NOMO-1 treated with dmso at 0.1 percent for 144 hours (cell line): ENCODE results near the gene OR7E24.
"Not testable (repeated sequence)": the region's sequence is repeated elsewhere in the genome, so short reads cannot be mapped to it uniquely, and the experiment has no call there.

Experiments
- DNase-seq: peaks from one replicate; lab custom pipeline; 2025; ENCODE audit not compliant: unreplicated experiment; lab: John Stamatoyannopoulos, UW

OR7E24 gene

DNA sequence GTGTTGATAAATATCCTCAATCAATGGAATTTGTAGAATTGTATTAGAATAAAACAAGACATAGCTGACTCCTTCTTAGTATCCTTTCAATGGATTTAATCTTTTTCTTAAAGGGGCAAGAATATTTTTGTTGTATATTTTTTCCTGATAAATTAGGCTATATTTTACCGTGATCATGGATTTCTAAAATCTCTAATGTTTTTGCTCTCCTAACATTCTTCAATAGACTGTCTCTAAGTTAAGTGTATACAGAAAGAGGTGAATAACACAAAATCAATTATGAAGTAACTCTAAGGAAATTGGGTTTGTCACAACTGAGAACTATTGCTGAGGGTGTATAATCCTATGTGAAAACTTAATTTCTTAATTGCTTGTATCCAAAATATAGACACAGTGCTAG, at the start of gene OR7E24:
TSS of gene OR7E24 (plus strand) at position 301 of the 400 bp plus-strand sequence. CDS start 114 bp downstream, outside the sequence.
- no peak for DNase-seq

- DNase-seq, result no peak
These were observed 45.1 kb upstream of the OR7E24 start for GRCh38 chr19:9205501-9206113.

- no peak for DNase-seq
These were observed 31.2 kb upstream of the OR7E24 start, which contains the start of gene OR7D4 for GRCh38 chr19:9219489-9219888. Gene OR7D4 (minus strand): TSS chr19:9219589. CDS start chr19:9214837, 4,752 bp downstream.

DNA sequence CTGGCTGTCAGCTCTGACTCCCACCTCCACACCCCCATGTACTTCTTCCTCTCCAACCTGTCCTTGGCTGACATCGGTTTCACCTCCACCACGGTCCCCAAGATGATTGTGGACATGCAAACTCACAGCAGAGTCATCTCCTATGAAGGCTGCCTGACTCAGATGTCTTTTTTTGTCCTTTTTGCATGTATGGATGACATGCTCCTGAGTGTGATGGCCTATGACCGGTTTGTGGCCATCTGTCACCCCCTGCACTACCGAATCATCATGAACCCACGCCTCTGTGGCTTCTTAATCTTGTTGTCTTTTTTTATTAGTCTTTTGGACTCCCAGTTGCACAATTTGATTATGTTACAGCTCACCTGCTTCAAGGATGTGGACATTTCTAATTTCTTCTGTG, 506 bp downstream of the OR7E24 start:
- no peak for DNase-seq

DNA sequence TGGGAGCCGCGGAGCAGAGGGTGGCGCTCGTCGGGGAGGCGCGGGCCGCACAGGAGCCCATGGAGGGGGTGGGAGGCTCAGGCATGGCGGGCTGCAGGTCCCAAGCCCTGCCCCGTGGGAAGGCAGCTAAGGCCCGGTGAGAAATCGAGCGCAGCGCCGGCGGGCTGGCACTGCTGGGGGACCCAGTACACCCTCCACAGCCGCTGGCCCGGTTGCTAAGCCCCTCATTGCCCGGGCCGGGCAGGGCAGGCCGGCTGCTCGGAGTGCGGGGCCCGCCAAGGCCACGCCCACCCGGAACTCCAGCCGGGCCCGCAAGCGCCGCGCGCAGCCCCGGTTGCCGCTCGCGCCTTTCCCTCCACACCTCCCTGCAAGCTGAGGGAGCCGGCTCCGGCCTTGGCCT, 32.8 kb downstream of the OR7E24 start:
- not testable (repeated sequence) for DNase-seq

DNA sequence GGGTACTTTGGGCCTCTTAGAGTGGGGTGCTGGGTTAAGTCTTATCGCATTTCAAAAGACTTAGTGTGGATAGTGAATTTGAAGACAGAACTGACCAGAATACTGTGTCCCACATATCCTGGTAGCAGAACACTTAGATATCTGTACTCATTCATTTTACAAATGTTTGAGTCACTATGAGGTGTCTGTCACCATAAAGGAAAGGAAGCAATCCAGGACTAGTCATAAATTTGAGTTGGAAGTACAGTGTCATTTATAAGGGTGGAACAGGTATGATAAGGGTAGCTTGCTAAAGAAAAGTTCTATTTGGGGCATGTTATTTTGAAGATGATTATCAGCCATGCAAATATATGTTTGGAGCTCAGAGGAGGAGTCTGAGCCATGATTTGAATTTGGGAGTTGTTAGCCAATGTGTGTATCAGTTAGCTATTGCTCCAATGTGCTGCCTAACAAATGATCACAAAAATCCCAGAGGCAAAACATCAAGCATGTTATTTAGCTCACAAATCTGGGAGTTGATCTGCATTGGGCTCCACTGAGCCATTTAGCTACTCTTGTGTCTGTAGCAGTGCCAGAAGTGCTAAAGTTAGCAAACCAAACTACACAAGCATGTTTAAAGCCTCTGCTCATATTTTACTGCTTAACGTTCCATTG, 38.6 kb downstream of the OR7E24 start:
- DNase-seq, result no peak

DNA sequence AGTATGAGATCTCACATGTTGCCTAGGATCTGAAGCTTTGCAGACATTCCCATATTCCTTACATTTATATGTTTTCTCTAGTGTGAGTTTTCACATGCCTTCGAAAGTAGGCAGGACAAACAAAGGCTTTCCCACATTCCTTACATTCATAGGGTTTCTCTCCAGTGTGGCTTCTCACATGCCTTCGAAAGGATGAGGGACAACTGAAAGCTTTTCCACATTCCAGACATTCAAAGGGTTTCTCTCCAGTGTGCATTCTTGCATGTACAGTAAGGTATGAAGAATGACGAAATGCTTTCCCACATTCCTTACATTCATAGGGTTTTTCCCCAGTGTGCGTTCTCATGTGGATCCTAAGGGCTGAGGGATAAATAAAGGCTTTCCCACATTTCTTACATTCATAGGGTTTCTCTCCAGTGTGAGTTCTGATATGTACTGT, 44.7 kb downstream of the OR7E24 start:
- no peak for DNase-seq

- DNase-seq, result no peak
These were observed 45.6 kb downstream of the OR7E24 start for GRCh38 chr19:9296336-9296735.
